Gastrocnemius medialis (tissue), 4 donors: ENCODE data around the gene CACNA1F. TPM values are rescaled to one million over a fixed set of nuclear protein-coding genes. Genes with fewer than 3 reads are reported as not detected.

ENCODE experiments used
- ATAC-seq, 2 donors: fragments of 150-250 bp; one replicate each; pipeline ENCODE4 v1.9.1; 2016
- DNase-seq, 2 donors: peaks; one replicate each; pipeline ENCODE4 v3.0.0-alpha.2; 2019
- H3K27ac ChIP-seq, 4 donors: fragments of 200-600 bp; sonication (generic); 1 replicate in 1 of 4; 2 replicates in 3 of 4; pipeline ENCODE4 v1.5.1; 2016 to 2018; ENCODE audit warnings: mild to moderate bottlenecking in 2 of 4, moderate library complexity in 1 of 4
- H3K27me3 ChIP-seq, 3 donors: fragments of 200-600 bp; sonication (generic) in 2 of 3; 1 replicate in 1 of 3; 2 replicates in 2 of 3; pipeline versions ENCODE4 v1.5.1 to v1.6.0; 2016 to 2019; ENCODE audit warnings: mild to moderate bottlenecking in 1 of 3, moderate library complexity in 1 of 3
- H3K36me3 ChIP-seq, 2 donors: fragments of 200-600 bp; sonication (generic) in 1 of 2; one replicate each; pipeline ENCODE4 v1.5.1; 2017 to 2018
- H3K4me1 ChIP-seq, 2 donors: fragments of 200-600 bp; sonication (generic) in 1 of 2; one replicate each; pipeline ENCODE4 v1.5.1; 2016 to 2017; ENCODE audit warnings: mild to moderate bottlenecking in 2 of 2
- H3K4me3 ChIP-seq, 4 donors: fragments of 200-600 bp; sonication (generic) in 3 of 4; 1 replicate in 1 of 4; 2 replicates in 3 of 4; pipeline ENCODE4 v1.5.1; 2016 to 2019; ENCODE audit warnings: mild to moderate bottlenecking in 2 of 4
- H3K9me3 ChIP-seq, 3 donors: fragments of 200-600 bp; sonication (generic) in 2 of 3; 1 replicate in 1 of 3; 2 replicates in 2 of 3; pipeline ENCODE4 v1.5.1; 2016 to 2019
- CTCF ChIP-seq, 5 experiments: fragments of 450-650 bp in 3 of 5; fragments of 200-600 bp in 2 of 5; sonication (generic) in 2 of 5; IDR thresholded peaks in 4 of 5; conservative IDR thresholded peaks in 1 of 5; 1 replicate in 4 of 5; 2 replicates in 1 of 5; pipeline ENCODE4 v1.5.1; 2016 to 2019; ENCODE audit warnings: antibody characterized with exemption in 5 of 5, mild to moderate bottlenecking in 3 of 5, moderate library complexity in 3 of 5
- POLR2A ChIP-seq, 2 donors: fragments of 450-650 bp; IDR thresholded peaks; one replicate each; pipeline ENCODE4 v1.6.1; 2017; ENCODE audit warnings: antibody characterized with exemption in 2 of 2, mild to moderate bottlenecking in 2 of 2, moderate library complexity in 2 of 2
- in situ Hi-C, 4 donors: fragments of 200-750 bp; cut with MboI; loops; one replicate each; pipeline versions ENCODE4 v1.15.0 to v1.8.0; 2017; ENCODE audit warnings: low sequenced_read_pairs in 4 of 4
- intact Hi-C: fragments of 100-400 bp; cut with DNase I; formaldehyde crosslinking; loops from one replicate; pipeline ENCODE4 v1.15.1; 2023; ENCODE audit warnings: low total_unique reads
- total RNA-seq, 4 donors: library from RNA; depleted of rRNA; stranded (reverse); fragments of >200 nt; gene quantifications; one replicate each; pipeline versions ENCODE4 v1.1.0 to v1.2.3, GENCODE V29; 2016

Gene CACNA1F
- total RNA-seq, 4 donors from 2014 or later = not detected

- Histone ChIP-seq H3K27me3 (no peaks in the 10 kb centered on the region), H3K36me3 (peaks cover 0 to 5% of the 10 kb centered on the region in 2 donors), H3K9me3 (no peaks in the 10 kb centered on the region), H3K4me3 (no peak overlapping the region), H3K4me1 (no peaks in the 10 kb centered on the region), H3K27ac (no peak overlapping the region)
- in situ Hi-C loops = no loop called here
- DNase-seq (no peak), ATAC-seq (no peak)
- intact Hi-C loops = no loop called here
- TF ChIP-seq CTCF (IDR thresholded peaks at IDR 0.05 in 4 of 5, conservative IDR thresholded peaks at IDR 0.05 in 1 of 5) (no peak), POLR2A (IDR thresholded peaks at IDR 0.05) (no peak)
Observed at GRCh38 chrX:49249616-49250015, 16.5 kb upstream of the CACNA1F start.

GRCh38 chrX:49249071-49249470, 15.9 kb upstream of the CACNA1F start:
- in situ Hi-C loops = no loop called here
- H3K9me3 ChIP-seq = no peaks in the 10 kb centered on the region
- no peak overlapping the region for H3K27ac ChIP-seq
- intact Hi-C loops = no loop called here
- H3K4me3 ChIP-seq = no peak overlapping the region
- DNase-seq (no peak), ATAC-seq (no peak)
- H3K27me3 ChIP-seq = no peaks in the 10 kb centered on the region
- TF ChIP-seq POLR2A (IDR thresholded peaks at IDR 0.05) (no peak), CTCF (IDR thresholded peaks at IDR 0.05 in 4 of 5, conservative IDR thresholded peaks at IDR 0.05 in 1 of 5) (no peak)
- H3K36me3 ChIP-seq = peaks cover 0 to 5% of the 10 kb centered on the region in 2 donors
- H3K4me1 ChIP-seq = no peaks in the 10 kb centered on the region

DNA sequence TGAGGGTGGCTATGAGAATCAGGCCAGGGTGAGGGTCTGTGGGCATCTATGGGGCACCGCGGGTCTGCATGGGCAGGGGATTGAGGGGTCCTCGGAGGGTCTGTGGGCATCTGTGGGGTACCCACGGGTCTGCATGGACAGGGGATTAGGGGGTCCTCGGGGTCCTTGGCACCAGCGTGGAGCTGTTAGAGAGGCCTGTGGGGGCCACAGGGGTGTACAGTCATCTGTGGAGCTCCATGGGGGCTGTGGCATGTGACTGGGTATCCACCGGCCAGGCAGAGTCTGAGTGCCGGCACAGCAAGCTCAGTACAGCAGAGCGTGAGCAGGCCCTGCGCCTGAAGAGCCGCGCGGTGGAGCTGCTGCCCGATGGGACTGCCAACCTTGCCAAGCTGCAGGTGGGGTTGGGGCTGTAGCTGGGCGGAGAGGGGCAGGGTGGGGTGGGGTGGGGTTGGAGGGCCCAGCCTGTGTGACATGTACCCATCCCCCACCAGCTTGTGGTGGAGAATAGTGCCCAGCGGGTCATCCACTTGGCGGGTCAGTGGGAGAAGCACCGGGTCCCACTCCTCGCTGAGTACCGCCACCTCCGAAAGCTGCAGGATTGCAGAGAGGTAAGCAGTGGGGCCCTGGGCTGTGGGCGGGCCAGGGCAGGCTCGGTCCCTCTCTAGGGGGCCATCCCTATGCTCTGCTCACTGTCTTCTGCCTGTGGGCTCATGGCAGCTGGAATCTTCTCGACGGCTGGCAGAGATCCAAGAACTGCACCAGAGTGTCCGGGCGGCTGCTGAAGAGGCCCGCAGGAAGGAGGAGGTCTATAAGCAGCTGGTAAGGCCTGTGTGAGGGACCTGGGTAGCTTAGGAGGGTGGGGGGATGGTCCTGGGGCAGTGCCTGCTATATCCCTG, 15.0 kb upstream of the CACNA1F start:
- Histone ChIP-seq H3K4me3 (no peak overlapping the region), H3K27me3 (no peaks in the 10 kb centered on the region), H3K36me3 (peaks cover 0 to 11% of the 10 kb centered on the region in 2 donors), H3K9me3 (no peaks in the 10 kb centered on the region), H3K4me1 (no peaks in the 10 kb centered on the region), H3K27ac (no peak overlapping the region)
- in situ Hi-C loops (no loop called here), intact Hi-C loops (no loop called here)
- DNase-seq (no peak), ATAC-seq (no peak)
- TF ChIP-seq CTCF (IDR thresholded peaks at IDR 0.05 in 4 of 5, conservative IDR thresholded peaks at IDR 0.05 in 1 of 5) (no peak), POLR2A (IDR thresholded peaks at IDR 0.05) (no peak)

- Histone ChIP-seq H3K9me3 (no peaks in the 10 kb centered on the region), H3K27me3 (no peaks in the 10 kb centered on the region), H3K27ac (no peak overlapping the region), H3K4me1 (no peaks in the 10 kb centered on the region), H3K36me3 (peaks cover 0 to 15% of the 10 kb centered on the region in 2 donors), H3K4me3 (no peak overlapping the region)
- in situ Hi-C loops = no loop called here
- TF ChIP-seq POLR2A (IDR thresholded peaks at IDR 0.05) = no peak
- TF ChIP-seq CTCF (IDR thresholded peaks at IDR 0.05 in 4 of 5, conservative IDR thresholded peaks at IDR 0.05 in 1 of 5) = no peak
- no peak for ATAC-seq
- intact Hi-C loops = no loop called here
- no peak for DNase-seq
Observed at GRCh38 chrX:49247346-49247745, 14.2 kb upstream of the CACNA1F start.
